Sigmoid colon (tissue), 4 donors: ENCODE measurements around the gene KIF3B.

ENCODE experiments used
- EP300 ChIP-seq, 4 donors: sonication (generic); formaldehyde crosslinking; IDR thresholded peaks; one replicate each; pipeline ENCODE4 v1.6.1; 2017; ENCODE audit warnings: antibody characterized with exemption in 4 of 4
- TF ChIP-seq, protein P1 (sequence below), 4 experiments: fragments of 450-650 bp in 3 of 4; fragments of 200-600 bp in 1 of 4; IDR thresholded peaks; one replicate each; pipeline ENCODE4 v1.5.1; 2016 to 2019; ENCODE audit warnings: antibody characterized with exemption in 4 of 4, mild to moderate bottlenecking in 3 of 4, moderate library complexity in 2 of 4

DNA sequence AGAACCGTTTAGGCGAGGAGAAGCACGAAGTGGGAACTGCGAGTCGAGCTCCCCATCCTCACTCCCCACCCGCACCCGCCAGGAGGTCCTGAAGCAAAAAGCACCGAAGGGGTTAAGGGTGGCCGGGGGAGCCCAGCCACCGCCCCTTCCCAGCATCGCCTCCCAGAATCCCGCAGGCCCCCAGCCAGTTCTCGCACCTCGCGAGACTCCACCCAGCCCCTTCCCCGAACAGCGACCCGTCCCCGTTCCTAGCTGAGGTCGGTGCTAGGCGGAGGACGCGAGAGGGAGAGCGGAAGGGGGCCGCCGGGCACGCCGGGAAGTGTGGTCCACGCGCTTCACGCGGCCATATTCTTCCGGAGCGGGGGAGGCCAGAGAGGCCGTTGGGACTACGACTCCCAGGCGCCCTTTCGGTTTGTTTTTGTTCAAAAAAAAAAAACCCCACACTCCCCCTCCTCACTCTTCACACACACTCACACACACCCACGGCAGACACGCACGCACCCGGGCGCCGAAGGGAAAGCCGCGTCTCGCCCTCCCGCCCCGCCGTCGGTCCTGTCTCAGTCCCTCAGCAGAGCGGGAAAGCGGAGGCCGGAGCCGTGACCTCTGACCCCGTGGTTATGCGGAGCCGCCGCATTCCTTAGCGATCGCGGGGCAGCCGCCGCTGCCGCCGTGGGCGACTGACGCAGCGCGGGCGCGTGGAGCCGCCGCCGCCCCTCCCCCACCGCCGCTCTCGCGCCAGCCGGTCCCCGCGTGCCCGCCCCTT lies 80.6 kb downstream of the KIF3B start, which contains the start of gene ASXL1:
- TF ChIP-seq, protein P1, sequence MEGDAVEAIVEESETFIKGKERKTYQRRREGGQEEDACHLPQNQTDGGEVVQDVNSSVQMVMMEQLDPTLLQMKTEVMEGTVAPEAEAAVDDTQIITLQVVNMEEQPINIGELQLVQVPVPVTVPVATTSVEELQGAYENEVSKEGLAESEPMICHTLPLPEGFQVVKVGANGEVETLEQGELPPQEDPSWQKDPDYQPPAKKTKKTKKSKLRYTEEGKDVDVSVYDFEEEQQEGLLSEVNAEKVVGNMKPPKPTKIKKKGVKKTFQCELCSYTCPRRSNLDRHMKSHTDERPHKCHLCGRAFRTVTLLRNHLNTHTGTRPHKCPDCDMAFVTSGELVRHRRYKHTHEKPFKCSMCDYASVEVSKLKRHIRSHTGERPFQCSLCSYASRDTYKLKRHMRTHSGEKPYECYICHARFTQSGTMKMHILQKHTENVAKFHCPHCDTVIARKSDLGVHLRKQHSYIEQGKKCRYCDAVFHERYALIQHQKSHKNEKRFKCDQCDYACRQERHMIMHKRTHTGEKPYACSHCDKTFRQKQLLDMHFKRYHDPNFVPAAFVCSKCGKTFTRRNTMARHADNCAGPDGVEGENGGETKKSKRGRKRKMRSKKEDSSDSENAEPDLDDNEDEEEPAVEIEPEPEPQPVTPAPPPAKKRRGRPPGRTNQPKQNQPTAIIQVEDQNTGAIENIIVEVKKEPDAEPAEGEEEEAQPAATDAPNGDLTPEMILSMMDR (IDR thresholded peaks at IDR 0.05): no peak
- no peak for TF ChIP-seq EP300 (IDR thresholded peaks at IDR 0.05)
